IPS-20b (cell line): Measurements from ENCODE around the gene HBE1.
"Not testable (repeated sequence)": the region's sequence is repeated elsewhere in the genome, so short reads cannot be mapped to it uniquely, and the experiment has no call there.

Source experiments
- H3K27ac ChIP-seq: one replicate; pipeline ENCODE4 v1.5.1; 2013; ENCODE audit warnings: low read length
- H3K27me3 ChIP-seq: 2 replicates; pipeline ENCODE4 v1.6.1; 2013; ENCODE audit warnings: mild to moderate bottlenecking, low read length, inconsistent platforms; ENCODE audit not compliant: insufficient read depth
- H3K36me3 ChIP-seq: 2 replicates; pipeline ENCODE4 v1.6.1; 2013; ENCODE audit warnings: low read depth, mild to moderate bottlenecking, inconsistent platforms, low read length, moderate library complexity; ENCODE audit not compliant: insufficient read depth
- H3K4me1 ChIP-seq: 2 replicates; pipeline ENCODE4 v1.6.1; 2013; ENCODE audit warnings: mild to moderate bottlenecking, control low read depth, inconsistent platforms, low read length, moderate library complexity; ENCODE audit not compliant: insufficient read depth
- H3K4me3 ChIP-seq: 2 replicates; pipeline ENCODE4 v1.5.1; 2013; ENCODE audit warnings: mild to moderate bottlenecking, low read length, inconsistent platforms
- H3K9ac ChIP-seq: 2 replicates; pipeline ENCODE4 v1.6.1; 2013; ENCODE audit warnings: low read depth, mild to moderate bottlenecking, inconsistent platforms, low read length, moderate library complexity
- H3K9me3 ChIP-seq: 2 replicates; pipeline ENCODE4 v1.6.1; 2013; ENCODE audit warnings: mild to moderate bottlenecking, low read depth, low read length, inconsistent platforms; ENCODE audit not compliant: insufficient read depth

The HBE1 gene

DNA sequence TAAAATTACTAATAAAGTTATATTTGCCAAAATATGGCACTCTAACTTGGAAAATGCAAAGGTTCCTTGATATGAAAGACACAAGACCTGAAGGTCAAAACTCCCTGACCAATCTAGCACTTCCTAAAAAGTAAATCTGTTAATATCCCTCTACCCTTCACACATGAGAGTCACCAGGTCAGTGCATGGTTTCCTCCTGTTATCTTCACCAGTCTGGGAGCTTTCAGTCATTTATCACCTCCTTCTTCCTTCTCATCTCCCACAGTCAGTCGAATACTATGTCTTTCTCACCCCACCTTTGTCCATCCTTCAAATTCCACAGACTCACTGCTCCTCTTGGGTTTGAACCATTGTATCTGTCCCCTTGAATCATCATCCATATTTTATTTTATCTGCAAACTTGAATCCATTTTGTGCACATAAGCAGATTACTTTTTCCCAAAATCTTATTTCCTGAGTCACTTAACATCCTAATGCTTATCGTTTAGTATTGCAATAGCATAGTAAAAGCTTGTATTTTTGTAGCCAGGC, 2.6 kb downstream of the HBE1 start:
- Histone ChIP-seq H3K27ac (no peak overlapping the region), H3K4me1 (no peaks in the 10 kb centered on the region), H3K36me3 (no peaks in the 10 kb centered on the region), H3K4me3 (no peak overlapping the region), H3K27me3 (no peaks in the 10 kb centered on the region), H3K9ac (no peak overlapping the region), H3K9me3 (no peaks in the 10 kb centered on the region)

DNA sequence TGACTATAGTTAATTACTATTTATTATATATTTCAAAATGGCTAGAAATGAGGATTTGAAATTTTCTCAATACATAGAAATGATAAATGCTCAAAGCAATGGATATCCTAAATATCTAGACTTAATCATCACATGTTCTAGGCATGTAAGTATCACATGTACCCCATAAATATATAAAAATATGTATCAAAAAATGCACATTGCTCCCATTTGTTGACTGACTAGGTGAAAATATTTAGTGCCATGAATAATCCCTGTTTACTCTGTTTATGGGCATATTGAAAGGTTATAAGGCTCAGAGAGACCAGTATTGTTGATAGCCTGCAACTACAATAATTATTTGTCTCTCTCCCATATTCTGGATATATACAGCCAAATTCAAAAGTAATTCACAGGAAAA, 3.1 kb downstream of the HBE1 start:
- Histone ChIP-seq H3K4me3 (no peak overlapping the region), H3K9me3 (no peaks in the 10 kb centered on the region), H3K36me3 (no peaks in the 10 kb centered on the region), H3K27me3 (no peaks in the 10 kb centered on the region), H3K9ac (no peak overlapping the region), H3K27ac (no peak overlapping the region), H3K4me1 (no peaks in the 10 kb centered on the region)

DNA sequence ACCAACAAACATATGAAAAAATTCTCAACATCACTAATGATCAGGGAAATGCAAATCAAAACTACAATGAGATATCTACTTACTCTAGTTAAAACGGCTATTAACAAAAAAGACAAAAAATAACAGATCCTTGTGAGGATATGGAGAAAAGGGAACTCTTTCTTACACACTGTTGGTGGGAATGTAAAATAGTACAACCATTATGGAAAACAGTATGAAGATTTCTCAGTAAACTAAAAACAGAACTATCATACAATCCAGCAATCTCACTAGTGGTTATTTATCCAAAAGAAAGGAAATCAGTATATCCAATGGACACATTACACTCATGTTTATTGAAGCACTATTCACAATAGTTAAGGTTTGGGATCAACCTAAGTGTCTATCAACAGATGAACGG, 3.9 kb downstream of the HBE1 start:
- H3K4me3 ChIP-seq = no peak overlapping the region
- H3K36me3 ChIP-seq = no peaks in the 10 kb centered on the region
- no peaks in the 10 kb centered on the region for H3K9me3 ChIP-seq
- no peaks in the 10 kb centered on the region for H3K4me1 ChIP-seq
- no peak overlapping the region for H3K27ac ChIP-seq
- no peak overlapping the region for H3K9ac ChIP-seq
- no peaks in the 10 kb centered on the region for H3K27me3 ChIP-seq

- H3K4me1 ChIP-seq = peaks cover 14% of the 10 kb centered on the region
- H3K27me3 ChIP-seq = no peaks in the 10 kb centered on the region; the same call in 1 of the 2 replicates
- no peaks in the 10 kb centered on the region for H3K9me3 ChIP-seq
- H3K9ac ChIP-seq = no peak overlapping the region
- no peaks in the 10 kb centered on the region for H3K36me3 ChIP-seq
- no peak overlapping the region for H3K4me3 ChIP-seq
- no peak overlapping the region for H3K27ac ChIP-seq
Measured at GRCh38 chr11:5258543-5259262, 11.0 kb downstream of the HBE1 start.

DNA sequence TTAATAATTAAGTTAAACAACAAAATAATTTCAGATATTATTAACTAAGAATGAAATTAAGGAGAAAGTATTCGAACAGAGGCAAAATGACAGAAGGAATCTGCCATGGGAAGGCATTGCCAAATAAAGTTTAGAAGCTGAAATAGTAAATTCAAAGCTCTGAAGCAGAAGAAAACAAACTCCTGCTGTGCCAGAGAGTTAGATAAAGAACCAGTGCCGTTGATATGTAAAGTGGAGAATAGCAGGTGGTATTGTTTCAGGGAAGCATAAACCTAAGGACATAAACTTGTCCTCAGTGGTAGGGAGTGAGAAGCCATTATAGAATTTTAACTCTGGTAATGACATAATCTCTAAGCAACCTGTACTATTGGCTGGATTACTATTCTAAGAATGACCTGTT, 12.4 kb downstream of the HBE1 start:
- H3K27me3 ChIP-seq = no peaks in the 10 kb centered on the region; the same call in 1 of the 2 replicates
- no peak overlapping the region for H3K27ac ChIP-seq
- H3K4me1 ChIP-seq = peaks cover 14% of the 10 kb centered on the region
- H3K36me3 ChIP-seq = no peaks in the 10 kb centered on the region
- no peak overlapping the region for H3K9ac ChIP-seq
- no peaks in the 10 kb centered on the region for H3K9me3 ChIP-seq
- H3K4me3 ChIP-seq = peak overlapping the region; percentile 33

GRCh38 chr11:5254646-5255413, 14.9 kb downstream of the HBE1 start, which contains the start of gene HBG2:
Gene HBG2, minus strand, starts transcription at chr11:5254781. Its CDS starts 53 bp downstream, at chr11:5254728.
- not testable (repeated sequence) for H3K27ac ChIP-seq

DNA sequence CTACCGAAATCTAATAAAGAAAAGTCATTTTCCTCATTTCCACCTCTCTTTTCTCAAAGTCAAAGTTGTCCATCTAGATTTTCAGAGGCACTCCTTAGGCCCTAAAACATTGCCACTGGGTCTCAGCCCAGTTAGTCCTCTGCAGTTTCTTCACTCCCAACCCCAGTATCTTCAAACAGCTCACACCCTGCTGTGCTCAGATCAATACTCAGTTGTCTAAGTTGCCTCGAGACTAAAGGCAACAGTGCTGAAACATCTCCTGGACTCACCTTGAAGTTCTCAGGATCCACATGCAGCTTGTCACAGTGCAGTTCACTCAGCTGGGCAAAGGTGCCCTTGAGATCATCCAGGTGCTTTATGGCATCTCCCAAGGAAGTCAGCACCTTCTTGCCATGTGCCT, 15.7 kb downstream of the HBE1 start:
- H3K36me3 ChIP-seq, H3K9me3 ChIP-seq, H3K27me3 ChIP-seq, H3K4me3 ChIP-seq, H3K9ac ChIP-seq, H3K27ac ChIP-seq: not testable (repeated sequence)
- H3K4me1 ChIP-seq = peaks cover 14% of the 10 kb centered on the region

More at GRCh38 chr11:5254646-5255413, 14.9 kb downstream of the HBE1 start, which contains the start of gene HBG2:
- peaks cover 14% of the 10 kb centered on the region for H3K4me1 ChIP-seq
- H3K27me3 ChIP-seq, H3K9me3 ChIP-seq, H3K4me3 ChIP-seq, H3K36me3 ChIP-seq, H3K9ac ChIP-seq: not testable (repeated sequence)

DNA sequence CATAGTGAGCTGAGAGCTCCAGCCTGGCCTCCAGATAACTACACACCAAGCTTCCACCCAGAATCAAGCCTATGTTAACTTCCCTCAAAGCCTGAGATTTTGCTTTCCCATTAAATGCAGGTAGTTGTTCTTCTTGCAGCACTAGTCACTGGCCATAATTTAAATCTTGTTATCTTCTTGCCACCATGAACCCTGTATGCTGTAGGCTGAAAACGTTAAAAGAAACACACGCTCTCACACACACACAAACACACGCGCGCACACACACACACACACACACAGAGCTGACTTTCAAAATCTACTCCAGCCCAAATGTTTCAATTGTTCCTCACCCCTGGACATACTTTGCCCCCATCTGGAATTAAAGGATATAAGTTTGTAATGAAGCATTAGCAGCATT, 16.3 kb downstream of the HBE1 start:
- H3K4me3 ChIP-seq, H3K9ac ChIP-seq, H3K9me3 ChIP-seq, H3K27ac ChIP-seq, H3K27me3 ChIP-seq, H3K36me3 ChIP-seq: not testable (repeated sequence)
- H3K4me1 ChIP-seq = peaks cover 14% of the 10 kb centered on the region

- Histone ChIP-seq H3K27ac (no peak overlapping the region), H3K9me3 (no peaks in the 10 kb centered on the region), H3K27me3 (no peaks in the 10 kb centered on the region; the same call in 1 of the 2 replicates)
Measured at GRCh38 chr11:5252919-5253265, 16.9 kb downstream of the HBE1 start.

GRCh38 chr11:5252192-5252918, 17.4 kb downstream of the HBE1 start:
- Histone ChIP-seq H3K4me3 (no peak overlapping the region), H3K27me3 (no peaks in the 10 kb centered on the region; the same call in 1 of the 2 replicates), H3K4me1 (peaks cover 5% of the 10 kb centered on the region), H3K27ac (no peak overlapping the region), H3K36me3 (no peaks in the 10 kb centered on the region), H3K9me3 (no peaks in the 10 kb centered on the region), H3K9ac (no peak overlapping the region)

More at GRCh38 chr11:5252919-5253265, 16.9 kb downstream of the HBE1 start:
- no peak overlapping the region for H3K9ac ChIP-seq
- H3K36me3 ChIP-seq = no peaks in the 10 kb centered on the region
- H3K4me1 ChIP-seq = peaks cover 10% of the 10 kb centered on the region
- no peak overlapping the region for H3K4me3 ChIP-seq

GRCh38 chr11:5251746-5252145, 18.0 kb downstream of the HBE1 start:
- Histone ChIP-seq H3K4me3 (no peak overlapping the region), H3K36me3 (no peaks in the 10 kb centered on the region), H3K27me3 (no peaks in the 10 kb centered on the region; the same call in 1 of the 2 replicates), H3K9me3 (no peaks in the 10 kb centered on the region), H3K4me1 (peaks cover under 1% of the 10 kb centered on the region), H3K9ac (no peak overlapping the region), H3K27ac (no peak overlapping the region)
